SK-N-MC (cell line): Measurements from ENCODE around the gene TRIM52.

ENCODE experiments used
- DNase-seq: peaks from one replicate; pipeline ENCODE4 v3.0.0-alpha.2; 2011; ENCODE audit warnings: low read depth, low spot score
- H3K27ac ChIP-seq: fragments of 200-600 bp; sonication (generic); 2 replicates; pipeline ENCODE4 v1.5.1; 2016; ENCODE audit warnings: mixed run types
- H3K36me3 ChIP-seq: fragments of 200-600 bp; sonication (generic); 2 replicates; pipeline ENCODE4 v1.6.1; 2017; ENCODE audit warnings: antibody characterized with exemption, low read length, mixed read lengths; ENCODE audit not compliant: insufficient read depth
- H3K4me3 ChIP-seq: fragments of 200-600 bp; sonication (generic); 2 replicates; pipeline ENCODE4 v1.5.1; 2016
- H3K9ac ChIP-seq: fragments of 200-600 bp; sonication (generic); 2 replicates; pipeline ENCODE4 v1.8.0; 2017; ENCODE audit warnings: mixed run types, mixed read lengths; ENCODE audit not compliant: insufficient read length
- H3K9me3 ChIP-seq: fragments of 200-600 bp; sonication (generic); 2 replicates; pipeline ENCODE4 v1.6.1; 2017; ENCODE audit warnings: low read depth, mild to moderate bottlenecking, antibody characterized with exemption, low read length, moderate library complexity, mixed read lengths
- EZH2 ChIP-seq: fragments of 200-600 bp; sonication (generic); IDR thresholded peaks from one replicate; pipeline ENCODE4 v1.6.1; 2017; ENCODE audit warnings: antibody characterized with exemption
- FOXP2 ChIP-seq: optimal IDR thresholded peaks from 2 replicates; pipeline ENCODE3; 2011; ENCODE audit warnings: mild to moderate bottlenecking, moderate library complexity; ENCODE audit not compliant: insufficient read depth; ENCODE audit errors: extremely low read length, control extremely low read depth
- POLR2AphosphoS5 ChIP-seq: IDR thresholded peaks from 2 replicates; pipeline ENCODE4 v1.6.1; 2012; ENCODE audit warnings: mild to moderate bottlenecking, low read depth, low read length, borderline replicate concordance

TRIM52 gene

GRCh38 chr5:181230551-181230950 lies 30.4 kb downstream of the TRIM52 start:
- TF ChIP-seq EZH2 (no peak), POLR2AphosphoS5 (no peak)
- Histone ChIP-seq H3K4me3 (no peak overlapping the region), H3K9me3 (no peaks in the 10 kb centered on the region), H3K27ac (no peak overlapping the region), H3K9ac (no peak overlapping the region), H3K36me3 (peaks cover 6% of the 10 kb centered on the region)
- no peak for DNase-seq

GRCh38 chr5:181229996-181230395 lies 30.9 kb downstream of the TRIM52 start:
- no peak overlapping the region for H3K9ac ChIP-seq
- DNase-seq, result no peak
- no peak overlapping the region for H3K27ac ChIP-seq
- no peak overlapping the region for H3K4me3 ChIP-seq
- peaks cover under 1% of the 10 kb centered on the region; the same call in 1 of the 2 replicates for H3K36me3 ChIP-seq
- H3K9me3 ChIP-seq, result no peaks in the 10 kb centered on the region
- TF ChIP-seq POLR2AphosphoS5, result no peak

DNA sequence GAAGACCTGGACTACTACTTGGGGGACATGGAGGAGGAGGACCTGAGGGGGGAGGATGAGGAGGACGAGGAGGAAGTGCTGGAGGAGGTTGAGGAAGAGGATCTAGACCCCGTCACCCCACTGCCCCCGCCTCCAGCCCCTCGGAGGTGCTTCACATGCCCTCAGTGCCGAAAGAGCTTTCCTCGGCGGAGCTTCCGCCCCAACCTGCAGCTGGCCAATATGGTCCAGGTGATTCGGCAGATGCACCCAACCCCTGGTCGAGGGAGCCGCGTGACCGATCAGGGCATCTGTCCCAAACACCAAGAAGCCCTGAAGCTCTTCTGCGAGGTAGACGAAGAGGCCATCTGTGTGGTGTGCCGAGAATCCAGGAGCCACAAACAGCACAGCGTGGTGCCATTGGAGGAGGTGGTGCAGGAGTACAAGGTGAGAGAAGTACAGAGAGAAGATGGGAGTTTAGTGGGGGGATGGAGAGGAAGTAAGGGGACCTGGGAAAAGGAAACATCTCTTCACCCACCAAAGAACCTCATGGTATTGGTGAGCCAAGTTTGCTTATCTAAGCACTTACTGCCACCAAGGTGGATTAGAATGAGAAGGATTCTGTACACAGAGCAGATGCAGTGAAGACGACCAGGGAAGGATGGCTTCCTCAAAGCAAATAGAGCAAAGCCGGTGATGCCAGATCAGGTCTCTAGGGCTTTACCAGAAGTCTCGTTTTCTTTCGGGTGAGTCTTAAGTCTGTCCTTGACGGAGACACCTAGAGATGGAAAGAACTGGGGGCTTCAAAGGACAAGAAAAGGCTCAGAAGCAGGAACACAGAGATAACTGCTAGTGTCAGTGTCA lies 36.3 kb downstream of the TRIM52 start:
- Histone ChIP-seq H3K9ac (peak overlapping the region; percentile 96), H3K36me3 (no peaks in the 10 kb centered on the region), H3K27ac (no peak overlapping the region), H3K9me3 (no peaks in the 10 kb centered on the region), H3K4me3 (peak overlapping the region; percentile 96)
- TF ChIP-seq EZH2 (no peak), POLR2AphosphoS5 (no peak), FOXP2 (no peak)
- no peak for DNase-seq

DNA sequence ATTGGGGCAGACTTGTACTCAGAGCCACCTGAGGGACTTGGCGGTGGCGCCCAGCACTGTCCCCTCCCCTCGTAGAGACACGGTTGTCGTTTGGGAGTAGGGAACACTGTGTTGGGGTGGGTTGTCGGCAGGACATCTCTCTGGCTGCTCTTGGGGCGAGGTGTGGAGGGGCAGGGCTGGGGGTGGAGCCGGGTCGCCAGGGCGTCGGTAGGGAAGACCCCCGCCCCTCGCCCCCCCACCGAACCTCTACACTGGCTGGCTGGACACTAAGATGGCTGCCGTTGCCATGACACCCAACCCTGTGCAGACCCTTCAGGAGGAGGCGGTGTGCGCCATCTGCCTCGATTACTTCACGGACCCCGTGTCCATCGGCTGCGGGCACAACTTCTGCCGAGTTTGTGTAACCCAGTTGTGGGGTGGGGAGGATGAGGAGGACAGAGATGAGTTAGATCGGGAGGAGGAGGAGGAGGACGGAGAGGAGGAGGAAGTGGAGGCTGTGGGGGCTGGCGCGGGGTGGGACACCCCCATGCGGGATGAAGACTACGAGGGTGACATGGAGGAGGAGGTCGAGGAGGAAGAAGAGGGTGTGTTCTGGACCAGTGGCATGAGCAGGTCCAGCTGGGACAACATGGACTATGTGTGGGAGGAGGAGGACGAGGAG lies 37.1 kb downstream of the TRIM52 start:
- Histone ChIP-seq H3K9ac (peak overlapping the region; percentile 96), H3K4me3 (peak overlapping the region; percentile 96), H3K36me3 (no peaks in the 10 kb centered on the region), H3K27ac (peak overlapping the region; percentile 93), H3K9me3 (no peaks in the 10 kb centered on the region)
- peak; percentile 54 for TF ChIP-seq POLR2AphosphoS5
- no peak for TF ChIP-seq EZH2
- DNase-seq, result no peak

- TF ChIP-seq POLR2AphosphoS5 (peak; percentile 81), FOXP2 (peak; percentile 76), EZH2 (no peak)
- H3K9ac ChIP-seq, result peak within 1 kb of the TSS; percentile 96
- peak within 1 kb of the TSS; percentile 96 for H3K4me3 ChIP-seq
- peak within 1 kb of the TSS; percentile 93 for H3K27ac ChIP-seq
- DNase-seq, result peak; percentile 95
- no peaks in the 10 kb centered on the region for H3K9me3 ChIP-seq
- no peaks in the 10 kb centered on the region for H3K36me3 ChIP-seq
Observed at GRCh38 chr5:181223058-181223728, 37.8 kb downstream of the TRIM52 start, which contains the start of gene TRIM41. Gene TRIM41 (plus strand): TSS chr5:181223281. CDS start chr5:181224000, 719 bp downstream.

GRCh38 chr5:181222630-181223057 lies 38.3 kb downstream of the TRIM52 start:
- H3K9ac ChIP-seq, result peak overlapping the region; percentile 96
- peak overlapping the region; percentile 96 for H3K4me3 ChIP-seq

DNA sequence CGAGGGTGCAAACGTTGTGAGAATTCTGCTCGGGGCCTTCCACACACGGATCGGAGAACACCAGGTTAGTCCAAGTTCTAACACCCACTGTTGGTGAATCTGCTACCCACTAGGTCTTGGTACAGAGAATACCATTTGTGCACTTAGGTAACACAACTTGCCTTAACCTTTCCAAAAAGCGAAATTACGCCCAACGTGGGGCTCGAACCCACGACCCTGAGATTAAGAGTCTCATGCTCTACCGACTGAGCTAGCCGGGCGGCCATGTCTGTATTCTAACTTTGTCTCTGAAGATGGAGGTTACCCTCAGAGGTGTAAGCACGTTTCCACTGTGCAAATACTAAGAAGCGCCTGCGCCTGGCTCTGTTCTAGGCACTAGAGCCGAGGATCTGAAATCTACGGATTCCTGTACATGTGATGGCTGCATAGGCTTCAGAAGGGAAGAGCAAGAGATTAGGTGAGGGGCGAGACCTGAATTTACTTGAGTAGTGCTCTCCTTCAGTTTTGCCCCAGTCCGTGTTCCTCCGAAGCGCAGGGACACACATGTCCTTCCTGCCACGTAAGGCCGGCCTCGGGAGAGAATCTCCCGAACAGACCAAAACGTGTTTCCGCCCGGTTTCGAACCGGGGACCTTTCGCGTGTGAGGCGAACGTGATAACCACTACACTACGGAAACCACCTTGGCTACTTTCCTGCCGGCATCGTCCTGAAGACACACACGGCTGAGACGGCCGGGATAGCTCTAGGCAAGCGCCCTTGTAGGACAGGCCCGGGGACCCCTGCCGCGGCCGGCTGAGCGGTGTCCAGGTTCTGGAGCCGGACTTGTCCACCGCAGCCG lies 38.9 kb downstream of the TRIM52 start:
- peak; percentile 91 for DNase-seq
- H3K4me3 ChIP-seq, result peak overlapping the region; percentile 96
- peak overlapping the region; percentile 93 for H3K27ac ChIP-seq

More at GRCh38 chr5:181222630-181223057, 38.3 kb downstream of the TRIM52 start:
- Histone ChIP-seq H3K9me3 (no peaks in the 10 kb centered on the region), H3K27ac (peak overlapping the region; percentile 93), H3K36me3 (no peaks in the 10 kb centered on the region)
- TF ChIP-seq POLR2AphosphoS5 (no peak), EZH2 (no peak), FOXP2 (peak; percentile 33)
- no peak for DNase-seq

More for the DNA sequence above, 38.9 kb downstream of the TRIM52 start:
- Histone ChIP-seq H3K9ac (peak overlapping the region; percentile 96), H3K36me3 (no peaks in the 10 kb centered on the region), H3K9me3 (no peaks in the 10 kb centered on the region)
- TF ChIP-seq EZH2 (no peak), FOXP2 (no peak), POLR2AphosphoS5 (peak; percentile 48)
